Measurements from ENCODE around the gene SFTPD.
"Not testable (repeated sequence)": the region's sequence is repeated elsewhere in the genome, so short reads cannot be mapped to it uniquely, and the experiment has no call there.

SFTPD gene

GRCh38 chr10:79914512-79914911 lies 34.4 kb downstream of the SFTPD start:
- not testable (repeated sequence) for H3K9ac ChIP-seq (ENCODE audit: low read depth, low read length, poor library complexity, severe bottlenecking); H3K4me3 ChIP-seq (ENCODE audit: low read length, poor library complexity, severe bottlenecking); H3K27me3 ChIP-seq (ENCODE audit: insufficient read depth, low read length, poor library complexity, severe bottlenecking); H3K4me2 ChIP-seq (ENCODE audit: low read depth, low read length, poor library complexity, severe bottlenecking); H3K4me1 ChIP-seq (ENCODE audit: insufficient read depth, low read length, poor library complexity, severe bottlenecking); H4K20me1 ChIP-seq (ENCODE audit: insufficient read depth, low read length, poor library complexity, severe bottlenecking); H3F3A ChIP-seq (ENCODE audit: low read depth); H2AFZ ChIP-seq (ENCODE audit: low read length); H3K79me2 ChIP-seq (ENCODE audit: insufficient read depth, low read length); H3K9me3 ChIP-seq (ENCODE audit: insufficient read depth, low read depth, low read length); H3K36me3 ChIP-seq (ENCODE audit: insufficient read depth, low read length); H3K9me2 ChIP-seq (replicated peaks; ENCODE audit: low read depth, low read length)
- TF ChIP-seq, protein P1, sequence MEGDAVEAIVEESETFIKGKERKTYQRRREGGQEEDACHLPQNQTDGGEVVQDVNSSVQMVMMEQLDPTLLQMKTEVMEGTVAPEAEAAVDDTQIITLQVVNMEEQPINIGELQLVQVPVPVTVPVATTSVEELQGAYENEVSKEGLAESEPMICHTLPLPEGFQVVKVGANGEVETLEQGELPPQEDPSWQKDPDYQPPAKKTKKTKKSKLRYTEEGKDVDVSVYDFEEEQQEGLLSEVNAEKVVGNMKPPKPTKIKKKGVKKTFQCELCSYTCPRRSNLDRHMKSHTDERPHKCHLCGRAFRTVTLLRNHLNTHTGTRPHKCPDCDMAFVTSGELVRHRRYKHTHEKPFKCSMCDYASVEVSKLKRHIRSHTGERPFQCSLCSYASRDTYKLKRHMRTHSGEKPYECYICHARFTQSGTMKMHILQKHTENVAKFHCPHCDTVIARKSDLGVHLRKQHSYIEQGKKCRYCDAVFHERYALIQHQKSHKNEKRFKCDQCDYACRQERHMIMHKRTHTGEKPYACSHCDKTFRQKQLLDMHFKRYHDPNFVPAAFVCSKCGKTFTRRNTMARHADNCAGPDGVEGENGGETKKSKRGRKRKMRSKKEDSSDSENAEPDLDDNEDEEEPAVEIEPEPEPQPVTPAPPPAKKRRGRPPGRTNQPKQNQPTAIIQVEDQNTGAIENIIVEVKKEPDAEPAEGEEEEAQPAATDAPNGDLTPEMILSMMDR (conservative IDR thresholded peaks at IDR 0.05; ENCODE audit: low read length): peak; percentile 36; the same call in 1 of the 2 replicates

DNA sequence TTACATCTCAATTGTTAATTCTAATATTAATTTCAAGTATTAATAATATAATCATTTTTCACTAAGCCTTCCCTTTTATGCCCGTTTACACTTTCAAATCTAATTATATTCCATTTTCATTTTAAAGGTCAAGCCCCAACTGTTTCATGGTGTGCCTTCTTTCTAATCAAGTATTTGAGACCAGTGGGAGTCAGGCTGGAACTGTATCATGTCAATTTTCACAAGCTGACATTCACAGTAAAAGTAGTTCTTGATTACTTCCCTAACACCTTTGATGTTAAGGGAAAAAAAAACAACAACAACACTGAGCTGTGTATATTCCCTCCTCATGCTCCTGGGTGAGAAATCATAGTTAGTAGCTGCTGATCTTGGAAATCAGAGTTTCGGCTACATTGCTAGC lies 38.1 kb downstream of the SFTPD start:
- no peak overlapping the region for H2AFZ ChIP-seq (ENCODE audit: low read length)
- H3K9me3 ChIP-seq (ENCODE audit: insufficient read depth, low read depth, low read length): no peaks in the 10 kb centered on the region
- H3K9ac ChIP-seq (ENCODE audit: low read depth, low read length, poor library complexity, severe bottlenecking): no peak overlapping the region
- H3F3A ChIP-seq (ENCODE audit: low read depth): no peaks in the 10 kb centered on the region
- no peaks in the 10 kb centered on the region for H3K27me3 ChIP-seq (ENCODE audit: insufficient read depth, low read length, poor library complexity, severe bottlenecking)
- TF ChIP-seq EZH2phosphoT487 (IDR thresholded peaks at IDR 0.05; ENCODE audit: borderline replicate concordance): no peak
- TF ChIP-seq, protein P1 (conservative IDR thresholded peaks at IDR 0.05; ENCODE audit: low read length): no peak
- H3K4me1 ChIP-seq (ENCODE audit: insufficient read depth, low read length, poor library complexity, severe bottlenecking): no peaks in the 10 kb centered on the region
- no peaks in the 10 kb centered on the region for H3K9me2 ChIP-seq (replicated peaks; ENCODE audit: low read depth, low read length)
- H3K79me2 ChIP-seq (ENCODE audit: insufficient read depth, low read length): no peaks in the 10 kb centered on the region
- no peaks in the 10 kb centered on the region for H4K20me1 ChIP-seq (ENCODE audit: insufficient read depth, low read length, poor library complexity, severe bottlenecking)
- no peaks in the 10 kb centered on the region for H3K36me3 ChIP-seq (ENCODE audit: insufficient read depth, low read length)
- H3K4me2 ChIP-seq (ENCODE audit: low read depth, low read length, poor library complexity, severe bottlenecking): no peak overlapping the region
- no peak overlapping the region for H3K4me3 ChIP-seq (ENCODE audit: low read length, poor library complexity, severe bottlenecking)

DNA sequence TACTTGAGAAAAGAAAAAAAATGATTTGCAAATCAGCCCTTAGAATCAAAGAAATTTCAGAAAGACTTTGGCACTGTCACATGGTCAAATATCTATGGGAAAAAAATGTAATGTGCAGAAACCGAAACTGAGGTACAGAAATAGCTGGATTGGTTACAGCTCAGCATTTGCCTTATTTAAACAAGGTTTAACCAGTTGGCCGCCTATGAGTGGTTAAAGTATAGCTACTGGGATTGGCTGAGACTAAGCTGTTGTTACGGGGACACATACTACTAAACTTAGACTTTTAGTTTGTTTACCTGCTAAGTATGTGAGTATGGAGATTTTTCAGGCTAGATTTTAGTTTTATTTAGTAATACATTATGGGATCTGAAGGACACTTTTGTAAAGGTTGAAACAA lies 38.6 kb downstream of the SFTPD start:
- H3F3A ChIP-seq (ENCODE audit: low read depth): no peaks in the 10 kb centered on the region
- TF ChIP-seq EZH2phosphoT487 (IDR thresholded peaks at IDR 0.05; ENCODE audit: borderline replicate concordance): no peak
- TF ChIP-seq, protein P1 (conservative IDR thresholded peaks at IDR 0.05; ENCODE audit: low read length): no peak
- H4K20me1 ChIP-seq (ENCODE audit: insufficient read depth, low read length, poor library complexity, severe bottlenecking): no peaks in the 10 kb centered on the region
- no peaks in the 10 kb centered on the region for H3K27me3 ChIP-seq (ENCODE audit: insufficient read depth, low read length, poor library complexity, severe bottlenecking)
- H3K9me2 ChIP-seq (replicated peaks; ENCODE audit: low read depth, low read length): no peaks in the 10 kb centered on the region
- no peaks in the 10 kb centered on the region for H3K9me3 ChIP-seq (ENCODE audit: insufficient read depth, low read depth, low read length)
- H3K4me2 ChIP-seq (ENCODE audit: low read depth, low read length, poor library complexity, severe bottlenecking): no peak overlapping the region
- H3K9ac ChIP-seq (ENCODE audit: low read depth, low read length, poor library complexity, severe bottlenecking): no peak overlapping the region
- no peak overlapping the region for H2AFZ ChIP-seq (ENCODE audit: low read length)
- H3K36me3 ChIP-seq (ENCODE audit: insufficient read depth, low read length): no peaks in the 10 kb centered on the region
- H3K4me3 ChIP-seq (ENCODE audit: low read length, poor library complexity, severe bottlenecking): no peak overlapping the region
- no peaks in the 10 kb centered on the region for H3K79me2 ChIP-seq (ENCODE audit: insufficient read depth, low read length)
- H3K4me1 ChIP-seq (ENCODE audit: insufficient read depth, low read length, poor library complexity, severe bottlenecking): no peaks in the 10 kb centered on the region
